ACC112 (cell line): ENCODE data around the gene OR9A2.
A peak's percentile ranks its signal among the peaks of the same experiment; 100 is the strongest.

Experiments
- H2AFZ ChIP-seq: fragments of 200-600 bp; sonication (generic); one replicate; pipeline ENCODE4 v1.6.0; 2017; ENCODE audit warnings: antibody characterized with exemption, low read length; ENCODE audit not compliant: unreplicated experiment
- H3K27ac ChIP-seq: fragments of 200-600 bp; sonication (generic); 2 replicates; pipeline ENCODE4 v1.5.1; 2014; ENCODE audit warnings: low read depth, mild to moderate bottlenecking, antibody characterized with exemption, low read length, moderate library complexity
- H3K27me3 ChIP-seq: fragments of 200-600 bp; sonication (generic); 2 replicates; pipeline ENCODE4 v1.6.1; 2014; ENCODE audit warnings: mild to moderate bottlenecking, antibody characterized with exemption, low read length, moderate library complexity, mixed read lengths; ENCODE audit not compliant: insufficient read depth
- H3K36me3 ChIP-seq: fragments of 200-600 bp; sonication (generic); 2 replicates; pipeline ENCODE4 v1.6.1; 2016; ENCODE audit warnings: mild to moderate bottlenecking, antibody characterized with exemption, low read length, moderate library complexity, mixed read lengths; ENCODE audit not compliant: insufficient read depth
- H3K4me1 ChIP-seq: fragments of 200-600 bp; sonication (generic); one replicate; pipeline ENCODE4 v1.6.1; 2016; ENCODE audit warnings: low read length, mixed read lengths; ENCODE audit not compliant: insufficient read depth, unreplicated experiment, control insufficient read depth
- H3K4me3 ChIP-seq: fragments of 200-600 bp; sonication (generic); 2 replicates; pipeline ENCODE4 v1.5.1; 2014; ENCODE audit warnings: mild to moderate bottlenecking, low read depth, low read length
- H3K79me2 ChIP-seq: fragments of 200-600 bp; sonication (generic); one replicate; pipeline ENCODE4 v1.6.0; 2016; ENCODE audit warnings: low read length; ENCODE audit not compliant: control insufficient read depth, unreplicated experiment, insufficient read depth

OR9A2 gene

DNA sequence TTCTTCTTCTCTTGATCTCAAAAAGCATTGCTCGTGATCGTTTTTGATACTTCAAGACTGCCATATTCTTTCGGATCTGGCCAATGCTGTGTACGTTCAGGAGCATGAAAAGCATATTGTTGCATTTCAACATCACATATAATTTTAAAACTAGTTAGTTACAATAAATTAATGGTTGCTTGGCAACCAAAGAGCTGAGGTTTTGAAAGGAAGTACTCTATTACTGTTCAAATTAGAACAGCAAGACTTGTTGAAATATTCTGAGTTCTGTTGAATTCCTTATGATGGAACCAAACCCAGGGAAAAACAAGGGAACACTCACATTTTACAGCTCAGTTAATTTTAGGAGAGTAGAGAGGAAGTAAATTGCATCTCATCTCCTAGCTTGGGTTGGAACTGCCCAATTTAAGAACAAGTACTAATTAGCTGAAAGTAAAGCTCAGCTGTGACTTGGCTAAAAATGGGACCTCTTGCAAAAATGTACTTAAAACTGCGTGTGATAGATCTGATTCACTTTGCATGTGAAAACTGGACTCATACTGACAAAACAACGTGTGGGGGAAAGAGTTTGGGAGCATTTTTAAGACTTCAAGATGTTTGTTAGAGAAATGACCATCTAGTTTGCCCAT lies 21.2 kb downstream of the OR9A2 start:
- H3K27me3 ChIP-seq: 0 out of 2 replicates have a peak, but pooled peaks cover 17% of the 10 kb centered on the region
- H2AFZ ChIP-seq: no peak overlapping the region
- no peaks in the 10 kb centered on the region for H3K79me2 ChIP-seq
- H3K36me3 ChIP-seq: no peaks in the 10 kb centered on the region
- no peak overlapping the region for H3K27ac ChIP-seq
- no peak overlapping the region for H3K4me3 ChIP-seq
- H3K4me1 ChIP-seq: no peaks in the 10 kb centered on the region

DNA sequence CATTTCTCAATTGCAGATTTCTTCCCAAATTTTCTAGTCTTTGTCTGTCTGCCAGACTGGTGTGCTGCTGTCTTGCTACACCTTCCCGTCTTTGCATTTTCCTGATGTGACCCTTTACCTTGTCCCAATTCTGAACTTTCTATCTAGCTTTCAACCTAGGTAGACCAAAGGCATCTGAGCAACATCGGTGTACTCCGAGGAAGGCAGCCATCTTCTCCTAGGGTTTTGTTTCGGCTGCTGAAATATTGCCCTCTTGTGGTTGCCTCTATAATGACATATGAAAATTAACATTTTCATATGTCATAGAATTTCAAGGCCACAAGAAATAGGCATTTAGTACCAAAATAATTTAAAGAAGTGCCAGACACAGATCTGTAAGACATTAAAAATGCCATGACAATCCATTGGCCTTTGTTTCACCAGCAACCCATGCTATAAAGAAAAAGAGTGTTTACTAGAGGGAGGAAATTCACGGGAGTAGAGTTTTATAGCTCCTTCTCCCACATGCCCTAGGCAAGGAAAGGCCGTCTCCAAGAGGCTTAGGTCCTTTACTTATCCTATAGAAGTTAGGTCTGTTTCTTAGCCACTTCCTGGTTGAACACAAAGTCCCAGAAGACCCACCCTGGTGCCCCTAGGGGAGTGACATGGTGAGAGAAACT lies 23.4 kb downstream of the OR9A2 start:
- Histone ChIP-seq H3K27me3 (0 out of 2 replicates have a peak, but pooled peaks cover 17% of the 10 kb centered on the region), H3K4me1 (no peaks in the 10 kb centered on the region), H3K4me3 (peak overlapping the region; percentile 45), H3K79me2 (no peaks in the 10 kb centered on the region), H3K27ac (no peak overlapping the region), H3K36me3 (no peaks in the 10 kb centered on the region), H2AFZ (peak overlapping the region; percentile 76)

DNA sequence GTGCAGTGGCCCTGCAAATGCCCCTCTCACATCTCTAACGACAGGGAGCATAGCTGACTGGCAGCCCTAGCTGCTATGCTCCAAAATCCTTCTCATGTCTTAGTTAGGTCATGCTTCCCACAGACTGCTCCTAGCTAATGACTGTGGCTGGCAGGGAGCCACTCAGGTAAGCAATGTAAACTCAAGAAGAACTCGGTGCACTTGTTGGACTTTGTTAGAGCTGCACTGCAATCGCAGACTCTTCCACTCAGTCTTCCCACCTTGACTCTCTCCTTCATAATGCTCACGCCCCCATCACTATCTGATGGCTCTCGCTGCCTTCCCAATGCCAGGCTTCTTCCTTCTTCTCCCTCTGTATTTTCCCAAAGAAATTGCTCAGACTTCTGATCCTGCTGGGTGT lies 24.0 kb downstream of the OR9A2 start:
- H3K4me1 ChIP-seq: no peaks in the 10 kb centered on the region
- H3K4me3 ChIP-seq: peak overlapping the region; percentile 45
- no peaks in the 10 kb centered on the region for H3K36me3 ChIP-seq
- H3K27ac ChIP-seq: no peak overlapping the region
- H2AFZ ChIP-seq: peak overlapping the region; percentile 76
- no peaks in the 10 kb centered on the region for H3K79me2 ChIP-seq
- 0 out of 2 replicates have a peak, but pooled peaks cover 17% of the 10 kb centered on the region for H3K27me3 ChIP-seq

DNA sequence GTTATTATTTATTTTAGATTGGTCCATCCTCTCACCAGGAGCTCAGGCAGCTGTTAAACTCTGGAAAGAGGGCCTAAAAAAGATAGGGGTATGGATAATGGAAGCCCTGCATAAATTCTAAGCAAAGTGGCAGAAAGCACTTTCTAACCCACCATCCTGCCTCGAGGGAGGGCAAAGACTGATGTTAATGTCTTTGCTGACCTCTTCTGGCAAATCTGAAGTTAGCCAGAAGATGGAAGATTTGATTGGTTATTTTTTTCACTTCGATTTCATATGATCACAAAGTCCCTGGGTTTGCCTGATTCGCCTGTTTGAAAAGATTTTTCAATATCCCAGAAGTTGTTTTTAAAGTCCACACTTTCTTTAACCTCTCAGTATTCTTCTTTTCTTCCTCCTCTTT lies 24.8 kb downstream of the OR9A2 start:
- Histone ChIP-seq H3K4me3 (no peak overlapping the region), H3K27ac (no peak overlapping the region), H3K27me3 (0 out of 2 replicates have a peak, but pooled peaks cover 17% of the 10 kb centered on the region), H2AFZ (no peak overlapping the region), H3K36me3 (no peaks in the 10 kb centered on the region), H3K4me1 (no peaks in the 10 kb centered on the region), H3K79me2 (no peaks in the 10 kb centered on the region)

DNA sequence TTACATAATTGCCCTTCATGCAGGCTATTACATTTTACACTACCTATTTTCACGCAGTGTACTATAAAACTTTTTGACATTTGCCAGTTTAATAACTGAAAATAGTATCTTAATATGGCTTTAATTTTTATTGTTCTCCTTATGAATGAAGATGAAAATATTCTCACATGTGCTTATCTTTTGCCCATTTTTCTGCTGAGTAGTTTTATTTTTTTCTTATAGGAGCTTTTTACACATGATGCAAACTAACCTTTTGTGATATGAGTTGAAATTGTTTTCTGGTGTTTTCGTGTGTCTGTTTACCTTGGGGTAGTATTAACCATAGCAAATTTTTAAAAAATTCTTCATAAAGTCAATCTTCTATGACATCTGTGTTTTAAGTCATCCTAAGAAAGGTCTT lies 26.3 kb downstream of the OR9A2 start:
- no peak overlapping the region for H2AFZ ChIP-seq
- H3K4me1 ChIP-seq: no peaks in the 10 kb centered on the region
- H3K36me3 ChIP-seq: no peaks in the 10 kb centered on the region
- no peak overlapping the region for H3K4me3 ChIP-seq
- no peak overlapping the region for H3K27ac ChIP-seq
- H3K27me3 ChIP-seq: 0 out of 2 replicates have a peak, but pooled peaks cover 14% of the 10 kb centered on the region
- H3K79me2 ChIP-seq: no peaks in the 10 kb centered on the region

DNA sequence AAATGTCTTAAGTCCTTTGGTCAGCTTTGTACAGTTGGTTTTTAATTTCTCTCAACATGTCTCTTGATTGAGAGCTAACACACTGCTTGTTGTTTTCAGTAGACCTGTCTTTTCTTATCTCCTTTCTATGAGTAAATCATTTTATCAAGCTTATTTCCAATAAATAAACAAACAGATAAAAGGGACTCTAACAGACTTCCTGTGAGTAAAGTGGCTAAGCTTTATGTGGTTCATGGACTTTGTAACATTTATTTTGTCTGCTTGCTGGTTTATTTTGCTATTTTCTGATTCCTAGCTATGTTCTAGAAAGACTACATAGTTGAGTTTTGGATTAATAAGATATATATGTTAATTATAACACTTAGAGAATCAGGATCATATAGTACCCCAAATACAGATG lies 27.1 kb downstream of the OR9A2 start:
- H2AFZ ChIP-seq: no peak overlapping the region
- H3K36me3 ChIP-seq: no peaks in the 10 kb centered on the region
- 0 out of 2 replicates have a peak, but pooled peaks cover 6% of the 10 kb centered on the region for H3K27me3 ChIP-seq
- no peaks in the 10 kb centered on the region for H3K4me1 ChIP-seq
- H3K27ac ChIP-seq: no peak overlapping the region
- H3K4me3 ChIP-seq: no peak overlapping the region
- H3K79me2 ChIP-seq: no peaks in the 10 kb centered on the region

DNA sequence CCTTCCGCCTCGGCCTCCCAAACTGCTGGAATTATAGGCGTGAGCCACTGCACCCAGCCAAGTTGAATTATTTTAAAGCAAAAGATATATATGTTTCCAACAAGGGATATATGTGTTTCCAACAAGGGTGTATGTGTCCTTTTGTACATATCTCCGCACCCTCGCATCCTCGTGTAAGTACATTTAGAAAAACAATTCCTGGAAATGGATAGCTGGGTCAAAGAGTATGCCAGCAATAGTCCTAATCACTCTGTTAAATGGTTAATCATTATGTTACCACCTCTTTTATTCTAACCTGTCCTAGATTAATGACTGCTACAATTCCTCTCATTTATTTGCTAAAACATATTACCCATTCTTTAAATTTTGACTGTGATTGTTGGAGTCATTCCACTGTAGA lies 28.0 kb downstream of the OR9A2 start:
- no peaks in the 10 kb centered on the region for H3K4me1 ChIP-seq
- H2AFZ ChIP-seq: no peak overlapping the region
- H3K27ac ChIP-seq: no peak overlapping the region
- H3K79me2 ChIP-seq: no peaks in the 10 kb centered on the region
- H3K27me3 ChIP-seq: no peaks in the 10 kb centered on the region
- no peaks in the 10 kb centered on the region for H3K36me3 ChIP-seq
- H3K4me3 ChIP-seq: no peak overlapping the region

DNA sequence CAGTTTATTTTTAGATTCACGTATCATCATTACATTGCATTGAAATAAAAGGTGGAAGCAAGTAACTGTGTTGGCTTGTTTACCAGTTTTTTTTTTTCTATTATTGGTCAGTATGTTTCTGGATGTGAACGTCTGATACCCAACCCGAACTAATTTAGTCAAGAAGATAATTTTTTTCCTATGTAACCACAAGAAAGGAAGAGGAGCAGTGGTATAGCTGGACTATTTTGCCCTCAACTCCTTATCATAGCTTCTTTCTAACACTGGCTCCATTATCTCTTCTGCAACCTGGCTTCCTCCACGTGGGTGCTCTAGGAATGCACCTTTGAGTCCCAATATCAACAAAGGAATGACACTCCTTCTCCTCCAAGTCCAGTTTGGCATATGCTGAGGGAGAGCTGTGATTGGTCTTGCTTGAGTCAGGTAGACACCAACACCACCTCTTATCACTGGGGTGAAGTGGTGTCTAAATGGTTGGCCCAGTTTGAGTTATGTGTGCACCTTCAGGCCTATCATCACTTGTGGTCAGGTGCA lies 29.4 kb downstream of the OR9A2 start:
- no peaks in the 10 kb centered on the region for H3K36me3 ChIP-seq
- no peaks in the 10 kb centered on the region for H3K27me3 ChIP-seq
- H3K27ac ChIP-seq: no peak overlapping the region
- no peak overlapping the region for H2AFZ ChIP-seq
- H3K4me3 ChIP-seq: no peak overlapping the region
- H3K4me1 ChIP-seq: no peaks in the 10 kb centered on the region
- H3K79me2 ChIP-seq: no peaks in the 10 kb centered on the region

DNA sequence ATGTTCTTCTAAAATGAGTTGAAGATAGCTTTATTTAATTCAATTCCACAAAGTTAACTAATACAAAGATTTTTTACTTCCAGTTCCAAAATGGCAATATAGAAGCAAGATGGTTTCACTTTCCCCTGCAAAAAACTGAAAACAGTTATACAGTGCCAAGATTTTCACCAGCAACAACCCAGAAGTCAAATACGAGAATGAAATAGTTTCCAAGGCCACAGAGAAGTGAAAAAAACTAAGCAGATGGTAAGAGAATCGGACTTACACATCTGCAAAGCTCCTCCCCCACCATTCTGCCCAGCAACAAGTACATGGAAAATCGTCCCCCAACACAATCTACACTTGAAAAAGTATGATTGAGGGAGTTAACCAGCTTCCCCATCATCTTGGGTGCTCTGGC lies 34.5 kb downstream of the OR9A2 start:
- H3K4me1 ChIP-seq: no peaks in the 10 kb centered on the region
- H3K27me3 ChIP-seq: 0 out of 2 replicates have a peak, but pooled peaks cover 3% of the 10 kb centered on the region
- H3K79me2 ChIP-seq: no peaks in the 10 kb centered on the region
- no peaks in the 10 kb centered on the region for H3K36me3 ChIP-seq
- H3K4me3 ChIP-seq: no peak overlapping the region; the same call in 1 of the 2 replicates
- H2AFZ ChIP-seq: no peak overlapping the region
- H3K27ac ChIP-seq: no peak overlapping the region

DNA sequence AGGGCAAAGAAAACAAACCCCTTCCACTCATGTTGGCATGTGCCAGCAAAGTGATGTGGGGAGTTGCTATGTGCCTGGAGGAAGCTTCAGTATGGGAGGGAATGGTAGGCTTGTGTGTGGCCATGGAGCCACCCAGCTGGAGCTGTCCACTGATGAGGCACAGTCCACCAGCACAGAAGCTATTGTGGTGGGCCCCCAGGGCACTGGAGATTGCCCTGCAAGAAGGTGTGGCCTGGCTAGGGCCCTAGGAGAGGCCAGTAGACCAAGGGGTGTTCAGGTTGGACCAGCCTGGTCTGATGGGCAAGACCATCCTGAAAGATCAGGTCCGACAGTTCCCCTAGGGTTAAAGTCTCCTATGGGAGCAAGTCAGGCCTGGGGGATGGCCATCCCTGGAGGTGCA lies 42.6 kb downstream of the OR9A2 start:
- no peaks in the 10 kb centered on the region for H3K36me3 ChIP-seq
- no peak overlapping the region for H3K4me3 ChIP-seq
- H3K4me1 ChIP-seq: no peaks in the 10 kb centered on the region
- peaks cover 19% of the 10 kb centered on the region for H3K27me3 ChIP-seq
- H3K79me2 ChIP-seq: no peaks in the 10 kb centered on the region
- no peak overlapping the region for H3K27ac ChIP-seq
- H2AFZ ChIP-seq: no peak overlapping the region

DNA sequence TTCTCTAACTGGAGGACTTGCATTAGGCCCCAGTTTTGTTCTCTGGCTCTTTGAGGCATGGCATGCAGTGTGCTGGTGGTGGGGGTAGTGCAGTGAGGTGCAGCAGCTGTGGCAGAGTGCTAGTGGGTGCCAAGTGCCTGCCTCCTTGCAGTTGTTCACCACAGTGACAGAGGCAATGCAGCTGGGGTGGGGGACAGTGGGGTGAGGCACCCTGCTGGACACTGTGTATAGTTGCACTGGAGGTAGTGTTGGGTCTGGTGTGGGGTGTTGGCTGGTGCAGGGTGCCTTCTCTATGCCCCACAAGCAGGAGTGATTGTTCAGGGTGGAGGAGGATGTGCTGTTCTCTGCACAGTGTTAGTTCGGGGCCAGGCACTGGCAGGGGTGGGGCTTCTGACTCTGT lies 43.1 kb downstream of the OR9A2 start:
- H2AFZ ChIP-seq: no peak overlapping the region
- H3K27me3 ChIP-seq: peaks cover 19% of the 10 kb centered on the region
- H3K27ac ChIP-seq: no peak overlapping the region
- H3K4me1 ChIP-seq: no peaks in the 10 kb centered on the region
- no peaks in the 10 kb centered on the region for H3K79me2 ChIP-seq
- no peaks in the 10 kb centered on the region for H3K36me3 ChIP-seq
- no peak overlapping the region for H3K4me3 ChIP-seq
